WTC11 (cell line): Measurements from ENCODE around the gene BRSK2.

Source experiments
- ELF4 ChIP-seq: sonication (generic); formaldehyde crosslinking; IDR thresholded peaks from 2 replicates; pipeline ENCODE4 v1.8.1; 2022; ENCODE audit warnings: low read depth, mild to moderate bottlenecking, moderate library complexity, missing genetic modification reagents
- ETV6 ChIP-seq: sonication (generic); formaldehyde crosslinking; IDR thresholded peaks from 2 replicates; pipeline ENCODE4 v1.8.1; 2022; ENCODE audit warnings: mild to moderate bottlenecking, missing genetic modification reagents
- FOXK1 ChIP-seq: sonication (generic); formaldehyde crosslinking; IDR thresholded peaks from 2 replicates; pipeline ENCODE4 v1.8.0; 2022; ENCODE audit warnings: mild to moderate bottlenecking, moderate library complexity, missing genetic modification reagents
- HMGA2 ChIP-seq: fragments of 250-450 bp; sonication (Bioruptor Pico); IDR thresholded peaks from 2 replicates; pipeline ENCODE4 v1.4.0; 2021; ENCODE audit warnings: mild to moderate bottlenecking, moderate library complexity
- JUN ChIP-seq: sonication (generic); formaldehyde crosslinking; IDR thresholded peaks from 2 replicates; pipeline ENCODE4 v1.8.0; 2023; ENCODE audit warnings: mild to moderate bottlenecking, missing genetic modification reagents
- MAX ChIP-seq: sonication (generic); formaldehyde crosslinking; IDR thresholded peaks from 2 replicates; pipeline ENCODE4 v1.8.0; 2022; ENCODE audit warnings: mild to moderate bottlenecking, missing genetic modification reagents
- RELA ChIP-seq: sonication (generic); formaldehyde crosslinking; IDR thresholded peaks from 2 replicates; pipeline ENCODE4 v1.8.1; 2022; ENCODE audit warnings: missing genetic modification reagents, mild to moderate bottlenecking, borderline replicate concordance
- TEAD1 ChIP-seq: sonication (generic); formaldehyde crosslinking; IDR thresholded peaks from 2 replicates; pipeline ENCODE4 v1.8.0; 2022; ENCODE audit warnings: mild to moderate bottlenecking, missing genetic modification reagents
- ZNF121 ChIP-seq: sonication (generic); formaldehyde crosslinking; IDR thresholded peaks from 2 replicates; pipeline ENCODE4 v1.8.0; 2023; ENCODE audit warnings: missing genetic modification reagents
- TF ChIP-seq, protein P1 (sequence below): fragments of 200-600 bp; IDR thresholded peaks from 2 replicates; pipeline ENCODE4 v1.8.0; 2022; ENCODE audit warnings: antibody characterized with exemption
- TF ChIP-seq, protein P2 (sequence below): sonication (generic); formaldehyde crosslinking; IDR thresholded peaks from 2 replicates; pipeline ENCODE4 v1.8.1; 2023; ENCODE audit warnings: mild to moderate bottlenecking, missing genetic modification reagents, moderate library complexity

GRCh38 chr11:1346669-1347390 lies 42.9 kb upstream of the BRSK2 start:
- TF ChIP-seq JUN (CRISPR knock-in tag) (no peak), FOXK1 (CRISPR knock-in tag) (no peak), HMGA2 (CRISPR knock-in tag) (no peak), ELF4 (CRISPR knock-in tag) (no peak), ZNF121 (no peak), ETV6 (CRISPR knock-in tag) (no peak), TEAD1 (CRISPR knock-in tag) (no peak), MAX (no peak), RELA (CRISPR knock-in tag) (no peak)
- TF ChIP-seq, protein P1, sequence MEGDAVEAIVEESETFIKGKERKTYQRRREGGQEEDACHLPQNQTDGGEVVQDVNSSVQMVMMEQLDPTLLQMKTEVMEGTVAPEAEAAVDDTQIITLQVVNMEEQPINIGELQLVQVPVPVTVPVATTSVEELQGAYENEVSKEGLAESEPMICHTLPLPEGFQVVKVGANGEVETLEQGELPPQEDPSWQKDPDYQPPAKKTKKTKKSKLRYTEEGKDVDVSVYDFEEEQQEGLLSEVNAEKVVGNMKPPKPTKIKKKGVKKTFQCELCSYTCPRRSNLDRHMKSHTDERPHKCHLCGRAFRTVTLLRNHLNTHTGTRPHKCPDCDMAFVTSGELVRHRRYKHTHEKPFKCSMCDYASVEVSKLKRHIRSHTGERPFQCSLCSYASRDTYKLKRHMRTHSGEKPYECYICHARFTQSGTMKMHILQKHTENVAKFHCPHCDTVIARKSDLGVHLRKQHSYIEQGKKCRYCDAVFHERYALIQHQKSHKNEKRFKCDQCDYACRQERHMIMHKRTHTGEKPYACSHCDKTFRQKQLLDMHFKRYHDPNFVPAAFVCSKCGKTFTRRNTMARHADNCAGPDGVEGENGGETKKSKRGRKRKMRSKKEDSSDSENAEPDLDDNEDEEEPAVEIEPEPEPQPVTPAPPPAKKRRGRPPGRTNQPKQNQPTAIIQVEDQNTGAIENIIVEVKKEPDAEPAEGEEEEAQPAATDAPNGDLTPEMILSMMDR = no peak
- TF ChIP-seq, protein P2, sequence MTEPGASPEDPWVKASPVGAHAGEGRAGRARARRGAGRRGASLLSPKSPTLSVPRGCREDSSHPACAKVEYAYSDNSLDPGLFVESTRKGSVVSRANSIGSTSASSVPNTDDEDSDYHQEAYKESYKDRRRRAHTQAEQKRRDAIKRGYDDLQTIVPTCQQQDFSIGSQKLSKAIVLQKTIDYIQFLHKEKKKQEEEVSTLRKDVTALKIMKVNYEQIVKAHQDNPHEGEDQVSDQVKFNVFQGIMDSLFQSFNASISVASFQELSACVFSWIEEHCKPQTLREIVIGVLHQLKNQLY (CRISPR knock-in tag) = no peak
